ENCODE measurements around the gene ST6GAL1.

Gene ST6GAL1

DNA sequence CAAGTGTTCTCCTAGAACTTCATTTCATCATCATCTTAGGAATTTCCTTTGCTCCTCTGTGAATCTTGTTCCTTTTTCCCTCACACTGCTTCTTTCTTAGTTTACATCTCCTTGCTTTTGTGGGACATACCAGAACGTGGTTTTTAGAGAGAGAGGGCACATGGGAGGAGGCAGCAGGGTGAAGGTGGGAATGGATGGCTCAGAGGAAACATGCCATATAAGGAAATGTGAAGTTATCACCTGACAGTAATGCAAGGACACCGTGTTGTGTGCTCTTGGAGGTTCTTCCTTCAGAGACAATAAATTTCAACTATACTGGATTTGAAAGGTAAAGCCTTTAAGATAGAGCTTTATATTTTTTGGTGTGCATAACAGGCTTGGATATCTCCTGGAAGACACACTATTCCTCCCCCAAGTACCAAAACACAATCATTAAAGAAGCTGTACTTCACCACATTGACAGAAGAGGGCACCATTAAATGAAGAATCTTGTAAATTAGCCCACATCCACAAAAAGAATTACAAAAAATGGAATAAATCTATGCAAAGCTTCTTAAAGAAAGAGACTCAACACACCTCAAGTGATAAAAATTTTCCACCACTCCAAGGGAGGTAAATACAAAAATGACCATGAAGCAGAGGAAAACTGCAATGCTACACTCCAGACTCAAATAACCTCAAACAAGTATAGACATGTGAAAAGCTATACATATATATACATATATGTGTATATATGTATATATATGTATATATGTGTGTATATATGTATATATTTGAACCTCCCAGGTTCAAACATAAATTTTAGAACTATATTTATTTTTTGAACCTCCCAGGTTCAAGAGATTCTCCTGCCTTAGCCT lies 182.8 kb downstream of the ST6GAL1 start:
- Histone ChIP-seq H3K4me3 (ENCODE audit: low read depth, low read length) (no peak overlapping the region), H3K27me3 (no peaks in the 10 kb centered on the region), H3K4me1 (no peaks in the 10 kb centered on the region), H3K9me3 (no peaks in the 10 kb centered on the region), H3K36me3 (no peaks in the 10 kb centered on the region)
- TF ChIP-seq, protein P1, sequence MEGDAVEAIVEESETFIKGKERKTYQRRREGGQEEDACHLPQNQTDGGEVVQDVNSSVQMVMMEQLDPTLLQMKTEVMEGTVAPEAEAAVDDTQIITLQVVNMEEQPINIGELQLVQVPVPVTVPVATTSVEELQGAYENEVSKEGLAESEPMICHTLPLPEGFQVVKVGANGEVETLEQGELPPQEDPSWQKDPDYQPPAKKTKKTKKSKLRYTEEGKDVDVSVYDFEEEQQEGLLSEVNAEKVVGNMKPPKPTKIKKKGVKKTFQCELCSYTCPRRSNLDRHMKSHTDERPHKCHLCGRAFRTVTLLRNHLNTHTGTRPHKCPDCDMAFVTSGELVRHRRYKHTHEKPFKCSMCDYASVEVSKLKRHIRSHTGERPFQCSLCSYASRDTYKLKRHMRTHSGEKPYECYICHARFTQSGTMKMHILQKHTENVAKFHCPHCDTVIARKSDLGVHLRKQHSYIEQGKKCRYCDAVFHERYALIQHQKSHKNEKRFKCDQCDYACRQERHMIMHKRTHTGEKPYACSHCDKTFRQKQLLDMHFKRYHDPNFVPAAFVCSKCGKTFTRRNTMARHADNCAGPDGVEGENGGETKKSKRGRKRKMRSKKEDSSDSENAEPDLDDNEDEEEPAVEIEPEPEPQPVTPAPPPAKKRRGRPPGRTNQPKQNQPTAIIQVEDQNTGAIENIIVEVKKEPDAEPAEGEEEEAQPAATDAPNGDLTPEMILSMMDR (IDR thresholded peaks at IDR 0.05; ENCODE audit: low read depth, low read length), result peak; percentile 49
- DNase-seq, result no peak

DNA sequence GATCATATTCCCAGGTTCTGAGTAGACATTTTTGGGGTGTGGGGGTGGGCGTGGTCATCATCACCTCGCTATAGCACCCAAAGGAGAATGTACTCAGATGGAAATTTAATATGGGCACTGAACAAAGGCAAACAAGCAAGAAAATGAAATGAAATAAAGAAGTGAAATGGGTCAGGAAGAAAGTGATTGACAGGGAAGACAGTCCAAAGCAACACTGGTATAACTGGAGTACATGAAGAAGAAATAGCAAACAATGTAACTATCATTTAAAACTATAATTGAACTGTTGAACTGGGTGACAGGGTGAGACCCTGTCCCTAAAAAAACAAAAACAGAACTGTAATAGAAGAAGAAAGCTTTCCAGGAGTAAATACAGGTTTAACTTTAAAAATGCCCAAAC lies 184.2 kb downstream of the ST6GAL1 start:
- no peaks in the 10 kb centered on the region for H3K9me3 ChIP-seq
- no peaks in the 10 kb centered on the region for H3K36me3 ChIP-seq
- TF ChIP-seq, protein P1 (IDR thresholded peaks at IDR 0.05; ENCODE audit: low read depth, low read length), result no peak
- no peak overlapping the region for H3K4me3 ChIP-seq (ENCODE audit: low read depth, low read length)
- H3K4me1 ChIP-seq, result no peaks in the 10 kb centered on the region
- no peaks in the 10 kb centered on the region for H3K27me3 ChIP-seq
- no peak for DNase-seq

DNA sequence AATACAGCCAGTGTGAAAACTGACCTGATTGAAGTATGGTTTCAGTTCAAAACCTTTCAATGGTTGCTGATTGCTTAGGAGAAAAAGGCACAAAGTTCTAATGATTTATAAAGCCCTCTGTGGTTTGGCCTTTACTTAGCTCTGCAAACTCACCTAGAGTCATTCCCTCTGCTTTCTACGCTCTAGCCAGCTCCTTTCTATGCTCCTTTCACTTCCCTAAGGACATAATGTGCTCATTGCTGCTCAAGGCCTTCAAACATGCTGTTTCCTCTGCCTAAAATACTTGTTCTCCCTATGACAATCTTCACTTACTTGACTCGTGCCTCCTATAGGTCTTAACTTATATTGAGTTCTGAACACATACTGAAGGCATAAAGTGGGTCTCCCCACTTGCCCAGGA lies 190.0 kb downstream of the ST6GAL1 start:
- TF ChIP-seq, protein P1 (IDR thresholded peaks at IDR 0.05; ENCODE audit: low read depth, low read length), result no peak
- no peaks in the 10 kb centered on the region for H3K4me1 ChIP-seq
- H3K4me3 ChIP-seq (ENCODE audit: low read depth, low read length), result no peak overlapping the region
- no peaks in the 10 kb centered on the region for H3K9me3 ChIP-seq
- no peaks in the 10 kb centered on the region for H3K36me3 ChIP-seq
- no peak for DNase-seq
- no peaks in the 10 kb centered on the region for H3K27me3 ChIP-seq

DNA sequence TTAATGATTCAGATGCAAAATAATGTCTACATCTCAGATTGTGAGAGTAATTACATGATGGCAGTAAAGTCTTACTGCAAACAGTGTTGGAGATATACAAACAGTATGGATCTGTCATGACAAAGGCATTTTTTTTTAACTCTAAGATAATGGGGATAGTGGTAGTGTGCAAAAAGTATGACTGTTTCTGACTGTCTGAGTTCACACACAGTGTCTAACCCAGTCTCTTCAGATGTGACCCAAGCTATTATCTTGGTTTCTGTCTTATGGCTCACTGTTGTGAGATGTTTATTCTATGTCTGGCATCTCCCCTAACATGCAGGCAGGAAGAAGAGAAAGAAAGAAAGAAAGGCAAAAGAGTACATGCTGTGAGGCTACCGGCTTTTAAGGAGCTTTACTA lies 191.9 kb downstream of the ST6GAL1 start:
- no peak for DNase-seq
- no peaks in the 10 kb centered on the region for H3K9me3 ChIP-seq
- H3K36me3 ChIP-seq, result no peaks in the 10 kb centered on the region
- TF ChIP-seq, protein P1 (IDR thresholded peaks at IDR 0.05; ENCODE audit: low read depth, low read length), result no peak
- H3K4me3 ChIP-seq (ENCODE audit: low read depth, low read length), result no peak overlapping the region
- no peaks in the 10 kb centered on the region for H3K4me1 ChIP-seq
- no peaks in the 10 kb centered on the region for H3K27me3 ChIP-seq

DNA sequence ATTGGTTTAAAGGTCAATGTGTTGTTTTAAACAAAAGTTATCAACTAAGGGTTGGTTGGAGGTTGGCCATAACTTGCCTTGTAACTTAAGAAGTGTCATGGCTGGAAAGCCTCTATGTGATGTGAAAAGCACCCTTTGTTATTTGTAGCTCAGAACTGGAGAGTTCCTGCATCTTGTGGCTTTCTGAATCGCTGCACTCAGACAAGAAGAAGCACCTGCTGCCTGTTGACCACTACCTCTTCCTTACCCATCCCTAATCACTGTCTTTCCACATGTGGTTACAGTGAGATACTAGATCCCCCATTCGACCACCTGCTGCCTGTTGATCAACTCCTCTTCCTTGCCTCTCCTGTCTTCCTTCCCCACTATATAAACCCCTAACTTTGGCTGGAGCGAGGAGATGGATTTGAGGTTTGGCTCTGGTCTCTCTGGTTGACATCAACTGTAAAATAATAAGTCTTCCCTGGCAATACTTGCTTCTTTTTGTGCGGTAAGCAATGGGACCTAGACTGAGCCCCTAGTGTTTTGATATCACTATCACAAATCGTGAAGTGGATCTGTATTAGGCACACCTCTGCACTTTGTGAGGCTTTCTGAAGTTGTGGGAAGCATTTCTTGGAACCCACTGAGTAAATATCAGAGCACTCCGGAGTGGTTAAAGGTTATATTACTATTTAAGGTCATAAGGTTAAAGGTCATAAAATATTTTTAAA lies 195.1 kb downstream of the ST6GAL1 start:
- Histone ChIP-seq H3K4me1 (no peaks in the 10 kb centered on the region), H3K36me3 (no peaks in the 10 kb centered on the region)
- DNase-seq, result no peak

More for the DNA sequence above, 195.1 kb downstream of the ST6GAL1 start:
- Histone ChIP-seq H3K9me3 (no peaks in the 10 kb centered on the region), H3K4me3 (ENCODE audit: low read depth, low read length) (no peak overlapping the region), H3K27me3 (no peaks in the 10 kb centered on the region)
- TF ChIP-seq, protein P1 (IDR thresholded peaks at IDR 0.05; ENCODE audit: low read depth, low read length), result no peak

All from BE2C (cell line).